Ascending aorta (tissue), 2 donors: ENCODE measurements around the gene NCK2. TPM values are rescaled to one million over a fixed set of nuclear protein-coding genes. Genes with fewer than 3 reads are reported as not detected.

ENCODE experiments used
- DNase-seq, 2 donors: peaks; one replicate each; pipeline ENCODE4 v3.0.0-alpha.2; 2019; ENCODE audit warnings: low spot score in 2 of 2
- H3K27ac ChIP-seq, 2 donors: fragments of 200-600 bp; sonication (generic); one replicate each; pipeline ENCODE4 v1.5.1; 2016 to 2017; ENCODE audit warnings: mild to moderate bottlenecking in 1 of 2
- H3K27me3 ChIP-seq: fragments of 200-600 bp; sonication (generic); one replicate; pipeline ENCODE4 v1.5.1; 2017
- H3K36me3 ChIP-seq, 2 donors: fragments of 200-600 bp; sonication (generic); one replicate each; pipeline ENCODE4 v1.5.1; 2016
- H3K4me1 ChIP-seq, 2 donors: fragments of 200-600 bp; sonication (generic); one replicate each; pipeline ENCODE4 v1.5.1; 2016 to 2017; ENCODE audit warnings: mild to moderate bottlenecking in 1 of 2
- H3K4me3 ChIP-seq, 2 donors: fragments of 200-600 bp; sonication (generic); one replicate each; pipeline ENCODE4 v1.5.1; 2016 to 2017; ENCODE audit warnings: mild to moderate bottlenecking in 1 of 2
- H3K9me3 ChIP-seq, 2 donors: fragments of 200-600 bp; sonication (generic); one replicate each; pipeline ENCODE4 v1.5.1; 2016
- CTCF ChIP-seq, 3 experiments: fragments of 200-600 bp in 2 of 3; fragments of 450-650 bp in 1 of 3; sonication (generic) in 2 of 3; IDR thresholded peaks; one replicate each; pipeline ENCODE4 v1.5.1; 2016 to 2019; ENCODE audit warnings: antibody characterized with exemption in 3 of 3, mild to moderate bottlenecking in 1 of 3, moderate library complexity in 1 of 3
- intact Hi-C: fragments of 100-400 bp; cut with DNase I; formaldehyde crosslinking; loops from one replicate; pipeline ENCODE4 v1.15.1; 2023
- total RNA-seq: library from RNA; depleted of rRNA; stranded (reverse); fragments of >200 nt; gene quantifications from one replicate; pipeline ENCODE4 v1.1.0, GENCODE V29; 2016

The NCK2 gene
- total RNA-seq, 1 donor from 2014 or later: 57.6 TPM

GRCh38 chr2:105836840-105837692 is 92.4 kb downstream of the NCK2 start:
- no peaks in the 10 kb centered on the region for H3K27me3 ChIP-seq
- no peak overlapping the region for H3K4me3 ChIP-seq
- H3K36me3 ChIP-seq: no peaks in the 10 kb centered on the region
- peaks cover 10 to 27% of the 10 kb centered on the region in 2 donors for H3K9me3 ChIP-seq
- no peak for DNase-seq
- peaks cover 0 to 3% of the 10 kb centered on the region in 2 donors for H3K4me1 ChIP-seq
- intact Hi-C loops: no loop called here
- H3K27ac ChIP-seq: no peak overlapping the region
- TF ChIP-seq CTCF (IDR thresholded peaks at IDR 0.05): no peak

GRCh38 chr2:105839793-105840192 is 95.1 kb downstream of the NCK2 start:
- H3K27me3 ChIP-seq: no peaks in the 10 kb centered on the region
- TF ChIP-seq CTCF (IDR thresholded peaks at IDR 0.05): no peak
- H3K27ac ChIP-seq: no peak overlapping the region
- H3K4me3 ChIP-seq: no peak overlapping the region
- H3K36me3 ChIP-seq: no peaks in the 10 kb centered on the region
- intact Hi-C loops: no loop called here
- peaks cover 0 to 3% of the 10 kb centered on the region in 2 donors for H3K4me1 ChIP-seq
- DNase-seq: no peak
- peaks cover 7 to 10% of the 10 kb centered on the region in 2 donors for H3K9me3 ChIP-seq

- Histone ChIP-seq H3K27me3 (no peaks in the 10 kb centered on the region), H3K36me3 (no peaks in the 10 kb centered on the region), H3K4me1 (peaks cover 0 to 3% of the 10 kb centered on the region in 2 donors), H3K9me3 (peaks cover 0 to 3% of the 10 kb centered on the region in 2 donors), H3K27ac (no peak overlapping the region), H3K4me3 (no peak overlapping the region)
- TF ChIP-seq CTCF (IDR thresholded peaks at IDR 0.05): no peak
- intact Hi-C loops: no loop called here
- DNase-seq: no peak
These were observed 96.2 kb downstream of the NCK2 start for GRCh38 chr2:105840933-105841332.

- H3K4me1 ChIP-seq: peaks cover 0 to 3% of the 10 kb centered on the region in 2 donors
- no peaks in the 10 kb centered on the region for H3K36me3 ChIP-seq
- H3K9me3 ChIP-seq: no peaks in the 10 kb centered on the region
- H3K27ac ChIP-seq: no peak overlapping the region
- no peaks in the 10 kb centered on the region for H3K27me3 ChIP-seq
- intact Hi-C loops: no loop called here
- no peak for TF ChIP-seq CTCF (IDR thresholded peaks at IDR 0.05)
- DNase-seq: no peak
- H3K4me3 ChIP-seq: no peak overlapping the region
These were observed 96.8 kb downstream of the NCK2 start for GRCh38 chr2:105841551-105841950.

GRCh38 chr2:105842555-105842954 is 97.8 kb downstream of the NCK2 start:
- no peaks in the 10 kb centered on the region for H3K9me3 ChIP-seq

More at GRCh38 chr2:105842555-105842954, 97.8 kb downstream of the NCK2 start:
- H3K36me3 ChIP-seq: no peaks in the 10 kb centered on the region
- H3K27ac ChIP-seq: no peak overlapping the region
- intact Hi-C loops: no loop called here
- H3K27me3 ChIP-seq: no peaks in the 10 kb centered on the region
- no peak for DNase-seq
- H3K4me3 ChIP-seq: no peak overlapping the region
- TF ChIP-seq CTCF (IDR thresholded peaks at IDR 0.05): no peak
- peaks cover 0 to 3% of the 10 kb centered on the region in 2 donors for H3K4me1 ChIP-seq
